GM06990 (cell line): ENCODE measurements around the gene JPT1.
"Not testable (repeated sequence)": the region's sequence is repeated elsewhere in the genome, so short reads cannot be mapped to it uniquely, and the experiment has no call there.

Source experiments
- DNase-seq: peaks from one replicate; pipeline ENCODE4 v3.0.0-alpha.2; 2011; ENCODE audit not compliant: insufficient read length; ENCODE audit errors: extremely low read depth
- H3K27me3 ChIP-seq: replicated peaks from 2 replicates; pipeline ENCODE4 v1.6.0; 2011; ENCODE audit warnings: low read length; ENCODE audit not compliant: control insufficient read depth, insufficient read depth
- H3K36me3 ChIP-seq: 2 replicates; pipeline ENCODE4 v1.5.1; 2011; ENCODE audit warnings: low read length; ENCODE audit not compliant: control insufficient read depth, insufficient read depth
- H3K4me3 ChIP-seq: replicated peaks from 2 replicates; pipeline ENCODE4 v1.5.1; 2011; ENCODE audit warnings: low read depth, mild to moderate bottlenecking, control low read depth, low read length
- TF ChIP-seq, protein P1 (sequence below): IDR thresholded peaks from 2 replicates; pipeline ENCODE4 v1.5.1; 2011; ENCODE audit warnings: low read length, control low read depth, mild to moderate bottlenecking, inconsistent platforms; ENCODE audit not compliant: insufficient read depth, poor library complexity, severe bottlenecking

Gene JPT1

DNA sequence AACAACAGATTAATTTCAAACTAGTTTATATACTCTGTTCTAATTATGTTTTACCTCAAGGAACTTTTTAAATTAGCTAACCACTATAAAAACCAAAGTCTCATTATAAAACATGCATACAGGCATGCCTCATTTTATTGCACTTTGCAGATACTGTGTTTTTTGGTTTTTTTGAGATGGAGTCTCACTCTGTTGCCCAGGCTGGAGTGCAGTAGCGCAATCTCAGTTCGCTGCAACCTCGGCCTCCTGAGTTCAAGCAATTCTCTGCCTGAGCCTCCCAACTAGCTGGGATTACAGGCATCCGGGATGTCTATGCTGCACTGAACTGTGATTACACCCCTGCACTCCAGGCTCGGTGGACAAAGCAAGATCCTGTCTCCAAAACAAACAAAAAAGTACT is 8.8 kb upstream of the JPT1 start:
- Histone ChIP-seq H3K4me3 (no peak overlapping the region), H3K36me3 (no peaks in the 10 kb centered on the region; the same call in 1 of the 2 replicates), H3K27me3 (no peaks in the 10 kb centered on the region)
- TF ChIP-seq, protein P1, sequence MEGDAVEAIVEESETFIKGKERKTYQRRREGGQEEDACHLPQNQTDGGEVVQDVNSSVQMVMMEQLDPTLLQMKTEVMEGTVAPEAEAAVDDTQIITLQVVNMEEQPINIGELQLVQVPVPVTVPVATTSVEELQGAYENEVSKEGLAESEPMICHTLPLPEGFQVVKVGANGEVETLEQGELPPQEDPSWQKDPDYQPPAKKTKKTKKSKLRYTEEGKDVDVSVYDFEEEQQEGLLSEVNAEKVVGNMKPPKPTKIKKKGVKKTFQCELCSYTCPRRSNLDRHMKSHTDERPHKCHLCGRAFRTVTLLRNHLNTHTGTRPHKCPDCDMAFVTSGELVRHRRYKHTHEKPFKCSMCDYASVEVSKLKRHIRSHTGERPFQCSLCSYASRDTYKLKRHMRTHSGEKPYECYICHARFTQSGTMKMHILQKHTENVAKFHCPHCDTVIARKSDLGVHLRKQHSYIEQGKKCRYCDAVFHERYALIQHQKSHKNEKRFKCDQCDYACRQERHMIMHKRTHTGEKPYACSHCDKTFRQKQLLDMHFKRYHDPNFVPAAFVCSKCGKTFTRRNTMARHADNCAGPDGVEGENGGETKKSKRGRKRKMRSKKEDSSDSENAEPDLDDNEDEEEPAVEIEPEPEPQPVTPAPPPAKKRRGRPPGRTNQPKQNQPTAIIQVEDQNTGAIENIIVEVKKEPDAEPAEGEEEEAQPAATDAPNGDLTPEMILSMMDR = no peak
- no peak for DNase-seq

DNA sequence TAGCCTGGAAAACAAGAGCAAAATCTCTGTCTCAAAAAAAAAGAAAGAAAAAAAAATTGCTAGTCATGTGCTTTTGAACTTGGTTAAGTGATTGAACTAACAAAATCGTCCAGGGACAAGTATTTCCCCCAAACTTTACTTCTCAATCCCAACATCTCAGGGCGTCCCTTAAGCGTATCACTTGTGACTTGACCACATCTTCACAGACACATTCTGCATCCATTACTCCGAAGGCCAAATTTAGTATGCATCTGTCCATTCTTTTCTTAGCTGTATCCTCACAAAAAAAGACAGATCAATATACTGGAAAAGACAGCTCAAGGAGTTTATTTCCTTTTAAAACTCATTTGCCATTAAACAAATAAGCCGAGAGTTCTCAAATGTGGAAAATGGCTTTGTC is 5.9 kb upstream of the JPT1 start:
- H3K27me3 ChIP-seq = no peaks in the 10 kb centered on the region
- TF ChIP-seq, protein P1 = no peak
- H3K4me3 ChIP-seq = no peak overlapping the region
- H3K36me3 ChIP-seq = no peaks in the 10 kb centered on the region; the same call in 1 of the 2 replicates
- no peak for DNase-seq

DNA sequence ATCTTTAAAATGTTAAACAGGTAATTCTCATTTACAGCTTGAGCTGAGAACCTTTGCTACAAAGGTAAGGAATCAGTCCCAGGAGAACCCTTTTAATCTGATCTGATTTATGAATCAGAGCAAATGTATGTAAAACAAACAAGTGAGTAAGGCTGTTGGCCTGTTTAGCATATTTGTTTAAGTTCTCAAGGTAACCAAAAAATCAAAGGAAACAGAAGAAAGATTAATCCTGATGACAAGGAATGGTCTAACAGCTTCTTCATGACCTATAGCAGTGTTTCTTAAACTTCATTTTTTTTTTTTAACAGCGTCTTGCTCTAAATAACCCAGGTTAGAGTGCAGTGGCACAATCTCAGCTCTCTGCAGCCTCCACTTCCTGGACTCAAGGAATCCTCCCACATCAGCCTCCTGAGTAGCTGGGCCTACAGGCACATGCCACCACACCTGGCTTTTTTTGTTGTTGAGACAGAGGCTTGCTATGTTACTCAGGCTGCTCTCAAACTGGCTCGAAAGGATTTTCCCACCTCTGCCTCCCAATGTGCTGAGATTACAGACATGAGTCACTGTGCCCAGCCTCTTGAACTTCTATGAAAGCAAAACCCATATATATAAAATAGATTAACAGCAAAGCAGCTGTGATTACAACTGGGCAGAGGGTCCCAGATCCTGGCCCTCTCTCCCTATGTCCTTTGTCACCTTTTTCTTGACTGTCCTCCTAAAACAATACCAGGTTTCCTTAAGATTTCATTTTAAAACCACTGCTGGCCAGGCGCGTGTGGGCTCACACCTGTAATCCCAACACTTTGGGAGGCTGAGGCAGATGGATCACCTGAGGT is 5.1 kb upstream of the JPT1 start:
- Histone ChIP-seq H3K4me3 (no peak overlapping the region), H3K27me3 (no peaks in the 10 kb centered on the region), H3K36me3 (no peaks in the 10 kb centered on the region; the same call in 1 of the 2 replicates)
- no peak for DNase-seq
- TF ChIP-seq, protein P1 = no peak

DNA sequence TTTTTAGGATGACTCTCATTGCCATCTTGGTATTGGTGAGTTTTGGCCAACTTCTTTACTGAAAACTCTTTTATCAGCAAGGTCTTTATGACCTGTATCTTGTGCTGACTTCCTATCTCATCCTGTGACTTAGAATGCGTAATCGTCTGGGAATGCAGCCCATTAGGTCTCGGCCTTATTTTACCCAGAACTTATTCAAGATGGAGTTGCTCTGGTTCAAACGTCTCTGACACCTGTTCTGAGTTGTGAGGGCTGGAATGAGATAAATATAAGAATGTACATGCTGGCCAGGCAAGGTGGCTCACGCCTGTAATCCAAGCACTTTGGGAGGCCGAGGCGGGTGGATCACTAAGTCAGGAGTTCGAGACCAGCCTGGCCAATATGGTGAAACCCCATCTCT is 4.2 kb upstream of the JPT1 start:
- H3K27me3 ChIP-seq, H3K4me3 ChIP-seq, DNase-seq, H3K36me3 ChIP-seq: not testable (repeated sequence)

DNA sequence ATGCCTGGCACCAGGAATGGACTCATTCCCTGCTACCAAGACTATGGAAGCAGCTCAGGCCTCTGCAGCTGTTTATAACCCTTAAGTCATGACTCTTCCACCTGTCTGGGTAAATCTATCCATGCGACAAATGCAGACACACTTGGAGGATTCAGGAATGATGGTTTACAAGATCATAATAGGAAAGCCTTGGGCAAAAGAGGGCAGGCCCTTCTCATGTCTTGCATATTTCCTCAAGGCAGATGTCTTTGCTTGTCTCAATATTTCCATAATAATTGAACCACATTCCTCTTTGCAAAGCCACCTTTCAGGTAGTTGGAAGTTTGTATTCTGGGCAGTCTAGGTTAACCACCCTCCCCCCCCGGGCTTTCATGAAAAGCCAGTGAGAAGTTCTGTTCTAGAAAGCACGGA is 884 bp upstream of the JPT1 start:
- TF ChIP-seq, protein P1 = no peak
- Histone ChIP-seq H3K36me3 (no peaks in the 10 kb centered on the region; the same call in 1 of the 2 replicates), H3K4me3 (no peak overlapping the region), H3K27me3 (no peaks in the 10 kb centered on the region)
- DNase-seq = no peak

DNA sequence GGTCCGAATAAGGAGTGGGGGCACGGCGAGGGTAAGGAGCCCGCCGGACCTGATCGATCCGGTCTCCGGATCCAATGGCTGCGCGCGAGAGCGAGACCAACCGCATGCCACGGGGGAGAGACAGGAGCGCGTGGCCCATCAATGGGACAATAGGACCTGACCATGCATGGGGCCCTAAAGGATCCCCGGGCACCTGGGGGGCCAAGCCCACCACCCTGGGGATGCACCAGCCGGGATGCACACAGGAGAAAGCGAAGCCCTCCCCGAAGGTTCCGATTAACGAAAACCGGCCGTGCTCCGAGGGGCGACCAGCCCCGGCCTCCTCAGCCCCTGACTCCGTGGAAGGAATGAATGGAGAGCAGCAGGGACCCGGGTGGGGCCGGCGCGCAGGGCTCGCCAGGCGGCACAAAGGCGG is 525 bp downstream of the JPT1 start:
- TF ChIP-seq, protein P1 = no peak
- peak; percentile 58 for DNase-seq

More for the DNA sequence above, 525 bp downstream of the JPT1 start:
- Histone ChIP-seq H3K27me3 (no peaks in the 10 kb centered on the region), H3K36me3 (no peaks in the 10 kb centered on the region), H3K4me3 (peak overlapping the region; percentile 93)
